IMR-90 (cell line): ENCODE data around the gene SELP. TPM values are rescaled to one million over a fixed set of nuclear protein-coding genes. Genes with fewer than 3 reads are reported as not detected.

Experiments
- ATAC-seq: fragments of 200-7000 bp; cut with Tn5 transposase; 2 replicates; pipeline ENCODE4 v1.9.1; 2020; ENCODE audit warnings: low read depth, mild to moderate bottlenecking, moderate library complexity
- BruUV-seq: library from RNA; stranded (reverse); fragments of 400-500 nt; replicated peaks from 2 replicates; lab custom pipeline; 2021; lab: Mats Ljungman, UMichigan
- CTCF ChIA-PET: fragments of 300-600 bp; formaldehyde crosslinking; extraction: SDS; loops from one replicate; lab custom pipeline; 2021; ENCODE audit warnings: antibody characterized with exemption; lab: Yijun Ruan, JAX
- POLR2A ChIA-PET: fragments of 300-600 bp; sonication (Branson Sonifier 250); formaldehyde crosslinking; loops from one replicate; lab custom pipeline; 2022; ENCODE audit warnings: antibody characterized with exemption; ENCODE audit not compliant: unreplicated experiment; lab: Charles Lee
- DNase-seq: peaks from one replicate; pipeline ENCODE4 v3.0.0; 2013
- H2AFZ ChIP-seq: replicated peaks from 2 replicates; pipeline ENCODE3; 2013; ENCODE audit warnings: low read length, mild to moderate bottlenecking; ENCODE audit not compliant: poor library complexity
- H2AK5ac ChIP-seq: 2 replicates; pipeline ENCODE4 v1.6.1; 2013; ENCODE audit warnings: low read depth, low read length, inconsistent platforms
- H2AK9ac ChIP-seq: replicated peaks from 2 replicates; pipeline ENCODE3; 2013; ENCODE audit warnings: mild to moderate bottlenecking, low read depth, low read length, moderate library complexity; ENCODE audit not compliant: poor library complexity
- H2BK120ac ChIP-seq: 2 replicates; pipeline ENCODE4 v1.6.1; 2013; ENCODE audit warnings: low read depth, low read length, inconsistent platforms
- H2BK15ac ChIP-seq: 3 replicates; pipeline ENCODE4 v1.6.1; 2013; ENCODE audit warnings: low read depth, low read length, inconsistent platforms
- H2BK20ac ChIP-seq: 2 replicates; pipeline ENCODE4 v1.6.1; 2013; ENCODE audit warnings: low read depth, mild to moderate bottlenecking, inconsistent platforms, low read length, moderate library complexity
- H2BK5ac ChIP-seq: 2 replicates; pipeline ENCODE4 v1.6.1; 2013; ENCODE audit warnings: mild to moderate bottlenecking, low read depth, low read length, inconsistent platforms; ENCODE audit not compliant: poor library complexity, severe bottlenecking
- H3K14ac ChIP-seq: replicated peaks from 2 replicates; pipeline ENCODE4 v1.6.1; 2013; ENCODE audit warnings: low read depth, low read length, inconsistent platforms
- H3K18ac ChIP-seq: 2 replicates; pipeline ENCODE4 v1.6.1; 2013; ENCODE audit warnings: low read depth, low read length, control low read depth
- H3K23ac ChIP-seq: 2 replicates; pipeline ENCODE4 v1.6.1; 2013; ENCODE audit warnings: low read depth, low read length, inconsistent platforms
- H3K27ac ChIP-seq: 2 replicates; pipeline ENCODE4 v1.5.1; 2013; ENCODE audit warnings: mild to moderate bottlenecking, control low read depth, low read length; ENCODE audit not compliant: insufficient read depth
- H3K27me3 ChIP-seq: 2 replicates; pipeline ENCODE4 v1.6.1; 2013; ENCODE audit warnings: low read length; ENCODE audit not compliant: control insufficient read depth, insufficient read depth
- H3K36me3 ChIP-seq: 2 replicates; pipeline ENCODE4 v1.6.1; 2013; ENCODE audit warnings: low read length, mixed read lengths; ENCODE audit not compliant: control insufficient read depth, insufficient read depth
- H3K4ac ChIP-seq: 2 replicates; pipeline ENCODE4 v1.6.1; 2013; ENCODE audit warnings: low read depth, low read length, inconsistent platforms
- H3K4me1 ChIP-seq: 2 replicates; pipeline ENCODE4 v1.6.1; 2013; ENCODE audit warnings: low read length, mixed read lengths; ENCODE audit not compliant: control insufficient read depth, insufficient read depth
- H3K4me2 ChIP-seq: 2 replicates; pipeline ENCODE4 v1.6.1; 2013; ENCODE audit warnings: low read depth, mild to moderate bottlenecking, control low read depth, low read length, moderate library complexity
- H3K4me3 ChIP-seq: 2 replicates; pipeline ENCODE4 v1.5.1; 2013; ENCODE audit warnings: low read depth, mild to moderate bottlenecking, control low read depth, low read length, moderate library complexity; ENCODE audit not compliant: insufficient read depth
- H3K56ac ChIP-seq: 2 replicates; pipeline ENCODE4 v1.6.1; 2013; ENCODE audit warnings: low read length, inconsistent platforms; ENCODE audit not compliant: insufficient read depth; ENCODE audit errors: extremely low read depth
- H3K79me1 ChIP-seq, 2 experiments: 2 replicates each; pipeline ENCODE4 v1.6.1; 2013; ENCODE audit warnings: low read length in 2 of 2, inconsistent platforms in 1 of 2, low read depth in 1 of 2
- H3K9ac ChIP-seq: 2 replicates; pipeline ENCODE4 v1.6.1; 2013; ENCODE audit warnings: low read depth, low read length, control low read depth
- H3K9me1 ChIP-seq: 2 replicates; pipeline ENCODE4 v1.6.1; 2013; ENCODE audit warnings: low read length, inconsistent platforms; ENCODE audit not compliant: insufficient read depth
- H3K9me3 ChIP-seq: 2 replicates; pipeline ENCODE4 v1.6.1; 2013; ENCODE audit warnings: low read length; ENCODE audit not compliant: control insufficient read depth, insufficient read depth
- H4K20me1 ChIP-seq: 2 replicates; pipeline ENCODE4 v1.6.1; 2013; ENCODE audit warnings: low read length, inconsistent platforms; ENCODE audit not compliant: insufficient read depth
- H4K5ac ChIP-seq: 2 replicates; pipeline ENCODE4 v1.6.1; 2013; ENCODE audit warnings: mild to moderate bottlenecking, low read depth, low read length, control low read depth
- H4K8ac ChIP-seq, 2 experiments: 2 replicates each; pipeline ENCODE4 v1.6.1; 2013; ENCODE audit warnings: low read depth in 2 of 2, low read length in 2 of 2, control low read depth in 1 of 2, inconsistent platforms in 1 of 2
- H4K91ac ChIP-seq: 2 replicates; pipeline ENCODE4 v1.6.1; 2013; ENCODE audit warnings: low read depth, low read length, inconsistent platforms; ENCODE audit not compliant: insufficient read depth
- CHD1 ChIP-seq: IDR thresholded peaks from 2 replicates; pipeline ENCODE4 v1.6.1; 2012; ENCODE audit warnings: low read depth, low read length, improper control_type of control experiment
- RCOR1 ChIP-seq: IDR thresholded peaks from 2 replicates; pipeline ENCODE4 v1.6.1; 2012; ENCODE audit warnings: mild to moderate bottlenecking, low read length, improper control_type of control experiment; ENCODE audit not compliant: insufficient replicate concordance
- dilution Hi-C: fragments of 300-500 bp; cut with HindIII; formaldehyde crosslinking; loops from one replicate; pipeline ENCODE4 v1.14.3; 2018; ENCODE audit warnings: low sequenced_read_pairs; ENCODE audit not compliant: unreplicated experiment
- in situ Hi-C: fragments of 300-500 bp; cut with MboI; formaldehyde crosslinking; loops from 3 replicates; pipeline ENCODE4 v1.14.3; 2019; ENCODE audit warnings: low sequenced_read_pairs, inconsistent platforms, mixed read lengths
- intact Hi-C: fragments of 100-400 bp; cut with micrococcal nuclease; formaldehyde crosslinking; loops from 2 replicates; pipeline ENCODE4 v1.10.0; 2022
- polyA plus RNA-seq, 3 experiments: library from polyadenylated mRNA; depleted of rRNA; stranded (reverse); fragments of >200 nt; gene quantifications; 2 replicates each; pipeline ENCODE4 v1.2.3, GENCODE V29; 2012; ENCODE audit warnings: low replicate concordance in 1 of 3
- total RNA-seq: library from RNA; depleted of rRNA; stranded (reverse); fragments of >200 nt; gene quantifications from 2 replicates; pipeline ENCODE4 v1.2.3, GENCODE V29; 2012

SELP gene
- total and polyA plus RNA-seq, 2 of the 4 experiments (the other 2 are of a cell fraction): not detected

- intact Hi-C loops (no loop called here), dilution Hi-C loops (no loop called here), in situ Hi-C loops (no loop called here)
- Histone ChIP-seq H2AK5ac (no peak overlapping the region), H2AK9ac (no peak overlapping the region), H3K36me3 (no peaks in the 10 kb centered on the region), H3K14ac (no peak overlapping the region), H3K4ac (no peak overlapping the region), H3K4me1 (no peaks in the 10 kb centered on the region), H3K23ac (no peak overlapping the region), H4K91ac (no peak overlapping the region), H3K9ac (no peak overlapping the region), H3K9me3 (no peaks in the 10 kb centered on the region), H2BK20ac (no peak overlapping the region), H2AFZ (no peak overlapping the region), H4K5ac (no peak overlapping the region), H3K27me3 (no peaks in the 10 kb centered on the region), H4K20me1 (no peaks in the 10 kb centered on the region), H3K56ac (no peak overlapping the region), H3K18ac (no peak overlapping the region), H3K9me1 (no peaks in the 10 kb centered on the region), H2BK5ac (no peak overlapping the region), H3K79me1 (no peaks in the 10 kb centered on the region), H3K4me2 (no peak overlapping the region), H3K4me3 (no peak overlapping the region), H2BK15ac (no peak overlapping the region), H2BK120ac (no peak overlapping the region), H3K27ac (no peak overlapping the region), H4K8ac (no peak overlapping the region)
- ChIA-PET POLR2A (no interaction called here), CTCF (no interaction called here)
- no peak for ATAC-seq
- TF ChIP-seq CHD1 (no peak), RCOR1 (no peak)
- BruUV-seq: no TSS peak
- no peak for DNase-seq
Measured at GRCh38 chr1:169563650-169564049, 66.3 kb downstream of the SELP start.
